OCI-LY1 (cell line): Measurements from ENCODE around the gene NPTX1.

Source experiments
- H2AFZ ChIP-seq: fragments of 200-600 bp; sonication (generic), shearing (Covaris generic); 2 replicates; pipeline ENCODE4 v1.6.0; 2014; ENCODE audit warnings: antibody characterized with exemption, mild to moderate bottlenecking, low read length
- H3F3A ChIP-seq: fragments of 200-600 bp; sonication (generic), shearing (Covaris generic); 2 replicates; pipeline ENCODE4 v1.6.0; 2014; ENCODE audit warnings: mild to moderate bottlenecking, antibody characterized with exemption, low read length, moderate library complexity; ENCODE audit not compliant: insufficient read depth
- H3K27ac ChIP-seq: fragments of 200-600 bp; sonication (generic); 2 replicates; pipeline ENCODE4 v1.5.1; 2014; ENCODE audit warnings: low read length, mixed run types, mild to moderate bottlenecking, low read depth; ENCODE audit not compliant: poor library complexity, severe bottlenecking
- H3K27me3 ChIP-seq: fragments of 200-600 bp; sonication (generic); 2 replicates; pipeline ENCODE4 v1.6.0; 2014; ENCODE audit warnings: antibody characterized with exemption, mild to moderate bottlenecking, low read length, moderate library complexity; ENCODE audit not compliant: insufficient read depth
- H3K36me3 ChIP-seq: fragments of 200-600 bp; sonication (generic); 2 replicates; pipeline ENCODE4 v1.6.1; 2014; ENCODE audit warnings: mild to moderate bottlenecking, antibody characterized with exemption, low read length, moderate library complexity, mixed read lengths; ENCODE audit not compliant: insufficient read depth
- H3K4me1 ChIP-seq: fragments of 200-600 bp; sonication (generic); 2 replicates; pipeline ENCODE4 v1.5.1; 2014; ENCODE audit warnings: mild to moderate bottlenecking, low read length, moderate library complexity; ENCODE audit not compliant: insufficient read depth, severe bottlenecking
- H3K4me2 ChIP-seq: fragments of 200-600 bp; sonication (generic), shearing (Covaris generic); 2 replicates; pipeline ENCODE4 v1.6.1; 2014; ENCODE audit warnings: low read length
- H3K4me3 ChIP-seq: fragments of 200-600 bp; sonication (generic); 2 replicates; pipeline ENCODE4 v1.5.1; 2014; ENCODE audit warnings: low read length, low read depth, mild to moderate bottlenecking, mixed read lengths; ENCODE audit not compliant: poor library complexity, severe bottlenecking
- H3K79me2 ChIP-seq: fragments of 200-600 bp; shearing (Covaris generic); 2 replicates; pipeline ENCODE4 v1.6.1; 2016; ENCODE audit warnings: mixed run types, low read length, mixed read lengths; ENCODE audit not compliant: insufficient read depth
- H3K9ac ChIP-seq: fragments of 200-600 bp; sonication (generic), shearing (Covaris generic); 2 replicates; pipeline ENCODE4 v1.6.1; 2014; ENCODE audit warnings: mild to moderate bottlenecking, low read length, mixed read lengths
- H3K9me2 ChIP-seq: fragments of 200-600 bp; sonication (generic), shearing (Covaris generic); 2 replicates; pipeline ENCODE4 v1.6.1; 2014; ENCODE audit warnings: low read depth, mild to moderate bottlenecking, low read length, mixed read lengths
- H3K9me3 ChIP-seq: fragments of 200-600 bp; shearing (Covaris generic); 2 replicates; pipeline ENCODE4 v1.6.1; 2014; ENCODE audit warnings: low read length, mixed read lengths
- H4K20me1 ChIP-seq: fragments of 200-600 bp; sonication (generic), shearing (Covaris generic); 2 replicates; pipeline ENCODE4 v1.6.0; 2016; ENCODE audit warnings: mild to moderate bottlenecking, low read length; ENCODE audit not compliant: insufficient read depth
- CTCF ChIP-seq: fragments of 200-600 bp; sonication (generic), shearing (Covaris generic); IDR thresholded peaks from 2 replicates; pipeline ENCODE4 v1.5.1; 2017; ENCODE audit warnings: mild to moderate bottlenecking, antibody characterized with exemption, low read length, moderate library complexity, mixed read lengths
- EZH2 ChIP-seq: fragments of 200-600 bp; sonication (generic), shearing (Covaris generic); IDR thresholded peaks from 2 replicates; pipeline ENCODE4 v1.8.0; 2017; ENCODE audit warnings: borderline replicate concordance, mixed run types, mild to moderate bottlenecking, antibody characterized with exemption, low read length, moderate library complexity, mixed read lengths

The NPTX1 gene

GRCh38 chr17:80513892-80514291 lies 37.5 kb upstream of the NPTX1 start:
- H3K36me3 ChIP-seq: no peaks in the 10 kb centered on the region; the same call in 1 of the 2 replicates
- peaks cover 4% of the 10 kb centered on the region for H3K27me3 ChIP-seq
- peaks cover 8% of the 10 kb centered on the region for H3K4me1 ChIP-seq
- no peak overlapping the region for H2AFZ ChIP-seq
- no peaks in the 10 kb centered on the region for H3K9me3 ChIP-seq
- no peak overlapping the region for H3K4me3 ChIP-seq
- TF ChIP-seq EZH2 (no peak), CTCF (no peak)
- no peaks in the 10 kb centered on the region for H4K20me1 ChIP-seq
- H3K9me2 ChIP-seq: no peaks in the 10 kb centered on the region
- no peak overlapping the region for H3K27ac ChIP-seq
- no peaks in the 10 kb centered on the region for H3F3A ChIP-seq
- H3K79me2 ChIP-seq: no peaks in the 10 kb centered on the region
- no peak overlapping the region for H3K9ac ChIP-seq
- no peak overlapping the region for H3K4me2 ChIP-seq

GRCh38 chr17:80513201-80513600 lies 36.8 kb upstream of the NPTX1 start:
- H2AFZ ChIP-seq: no peak overlapping the region
- H3K4me3 ChIP-seq: no peak overlapping the region

GRCh38 chr17:80512233-80512632 lies 35.8 kb upstream of the NPTX1 start:
- H3K4me2 ChIP-seq: no peak overlapping the region
- TF ChIP-seq EZH2: no peak
- TF ChIP-seq CTCF: no peak

More at GRCh38 chr17:80513201-80513600, 36.8 kb upstream of the NPTX1 start:
- no peak for TF ChIP-seq EZH2
- TF ChIP-seq CTCF: no peak
- H3K9me2 ChIP-seq: no peaks in the 10 kb centered on the region
- no peaks in the 10 kb centered on the region for H4K20me1 ChIP-seq
- H3K9ac ChIP-seq: no peak overlapping the region
- no peaks in the 10 kb centered on the region for H3K79me2 ChIP-seq
- no peak overlapping the region for H3K27ac ChIP-seq
- H3F3A ChIP-seq: no peaks in the 10 kb centered on the region
- H3K36me3 ChIP-seq: no peaks in the 10 kb centered on the region; the same call in 1 of the 2 replicates
- no peak overlapping the region for H3K4me2 ChIP-seq
- H3K9me3 ChIP-seq: no peaks in the 10 kb centered on the region
- no peaks in the 10 kb centered on the region; the same call in 1 of the 2 replicates for H3K27me3 ChIP-seq
- H3K4me1 ChIP-seq: peaks cover 8% of the 10 kb centered on the region

More at GRCh38 chr17:80512233-80512632, 35.8 kb upstream of the NPTX1 start:
- Histone ChIP-seq H3K4me3 (no peak overlapping the region), H3K9me2 (no peaks in the 10 kb centered on the region), H3K27me3 (no peaks in the 10 kb centered on the region; the same call in 1 of the 2 replicates), H2AFZ (no peak overlapping the region), H4K20me1 (no peaks in the 10 kb centered on the region), H3K9me3 (no peaks in the 10 kb centered on the region), H3K36me3 (no peaks in the 10 kb centered on the region; the same call in 1 of the 2 replicates), H3K9ac (no peak overlapping the region), H3K4me1 (peaks cover 8% of the 10 kb centered on the region), H3K79me2 (no peaks in the 10 kb centered on the region), H3F3A (no peaks in the 10 kb centered on the region), H3K27ac (no peak overlapping the region)
